Lower leg skin (tissue), 4 donors: ENCODE results near the gene MAL. TPM values are rescaled to one million over a fixed set of nuclear protein-coding genes. Genes with fewer than 3 reads are reported as not detected.

Experiments used
- DNase-seq, 2 donors: peaks; one replicate each; pipeline ENCODE4 v3.0.0-alpha.2; 2019; ENCODE audit warnings: low spot score in 2 of 2
- H3K4me3 ChIP-seq: fragments of 200-600 bp; sonication (generic); 2 replicates; pipeline ENCODE4 v1.5.1; 2017; ENCODE audit warnings: mild to moderate bottlenecking, low read depth; ENCODE audit not compliant: poor library complexity, severe bottlenecking
- POLR2A ChIP-seq, 2 donors: fragments of 450-650 bp; IDR thresholded peaks; one replicate each; pipeline ENCODE4 v1.6.1; 2016 to 2017; ENCODE audit warnings: antibody characterized with exemption in 2 of 2, mild to moderate bottlenecking in 1 of 2, moderate library complexity in 1 of 2
- WGBS, 2 donors: methylation state at CpG; one replicate each; pipeline ENCODE4 v1.1.5; 2018; 5-methylcytosine and 5-hydroxymethylcytosine counted together
- intact Hi-C: fragments of 100-400 bp; cut with DNase I; formaldehyde crosslinking; loops from one replicate; pipeline ENCODE4 v1.15.0; 2023; ENCODE audit warnings: low total_unique reads
- total RNA-seq, 4 donors: library from RNA; depleted of rRNA; stranded (reverse); fragments of >200 nt; gene quantifications; one replicate each; pipeline ENCODE4 v1.1.0, GENCODE V29; 2016
- TF ChIP-seq, protein P1 (sequence below), 3 donors: fragments of 450-650 bp; IDR thresholded peaks; one replicate each; pipeline ENCODE4 v1.5.1; 2016; ENCODE audit warnings: antibody characterized with exemption in 3 of 3, mild to moderate bottlenecking in 3 of 3, moderate library complexity in 2 of 3

The MAL gene
- total RNA-seq, 4 donors from 2014 or later: 5.7 to 24.8 (median 9.4) TPM

DNA sequence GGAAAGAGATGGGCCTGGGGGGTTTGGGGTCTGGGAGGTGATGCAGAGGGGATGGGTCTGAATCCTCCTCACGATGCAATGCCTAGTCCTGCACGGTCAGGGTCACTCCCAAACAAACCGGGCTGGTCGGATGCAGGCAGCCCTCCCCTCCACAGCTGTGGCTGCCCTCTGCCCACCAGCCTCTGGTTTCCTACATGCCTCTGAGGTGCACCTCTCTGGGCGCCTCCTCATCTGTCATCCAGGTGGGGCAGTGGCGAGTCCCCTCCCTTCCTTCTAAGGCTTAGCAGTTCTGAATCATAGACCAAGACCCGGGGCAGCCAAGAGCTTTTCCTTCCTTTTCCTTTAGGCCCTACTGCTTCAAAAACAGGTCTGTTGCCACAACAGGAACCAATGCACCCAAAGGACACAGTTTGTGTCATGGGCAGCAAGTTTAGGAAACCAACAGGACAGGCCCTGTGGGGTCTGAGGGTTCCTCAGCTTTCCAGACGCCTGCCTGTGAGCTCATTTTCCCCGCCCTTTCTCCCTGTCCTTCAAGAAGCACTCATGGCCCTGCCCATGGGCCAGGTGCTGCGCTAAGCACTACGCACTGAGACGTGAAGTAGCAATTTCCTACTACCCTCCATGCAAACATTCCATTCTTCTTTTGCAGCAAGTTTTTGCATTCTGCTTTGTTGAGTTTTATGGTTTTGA is 6.5 kb upstream of the MAL start:
- no peak for DNase-seq
- H3K4me3 ChIP-seq: no peak overlapping the region
- intact Hi-C loops: no loop called here
- TF ChIP-seq, protein P1, sequence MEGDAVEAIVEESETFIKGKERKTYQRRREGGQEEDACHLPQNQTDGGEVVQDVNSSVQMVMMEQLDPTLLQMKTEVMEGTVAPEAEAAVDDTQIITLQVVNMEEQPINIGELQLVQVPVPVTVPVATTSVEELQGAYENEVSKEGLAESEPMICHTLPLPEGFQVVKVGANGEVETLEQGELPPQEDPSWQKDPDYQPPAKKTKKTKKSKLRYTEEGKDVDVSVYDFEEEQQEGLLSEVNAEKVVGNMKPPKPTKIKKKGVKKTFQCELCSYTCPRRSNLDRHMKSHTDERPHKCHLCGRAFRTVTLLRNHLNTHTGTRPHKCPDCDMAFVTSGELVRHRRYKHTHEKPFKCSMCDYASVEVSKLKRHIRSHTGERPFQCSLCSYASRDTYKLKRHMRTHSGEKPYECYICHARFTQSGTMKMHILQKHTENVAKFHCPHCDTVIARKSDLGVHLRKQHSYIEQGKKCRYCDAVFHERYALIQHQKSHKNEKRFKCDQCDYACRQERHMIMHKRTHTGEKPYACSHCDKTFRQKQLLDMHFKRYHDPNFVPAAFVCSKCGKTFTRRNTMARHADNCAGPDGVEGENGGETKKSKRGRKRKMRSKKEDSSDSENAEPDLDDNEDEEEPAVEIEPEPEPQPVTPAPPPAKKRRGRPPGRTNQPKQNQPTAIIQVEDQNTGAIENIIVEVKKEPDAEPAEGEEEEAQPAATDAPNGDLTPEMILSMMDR (IDR thresholded peaks at IDR 0.05): no peak
- no peak for TF ChIP-seq POLR2A (IDR thresholded peaks at IDR 0.05)
- 79 to 80% methylated on average over 12 of the region's 12 CpGs for WGBS, 2 donors

DNA sequence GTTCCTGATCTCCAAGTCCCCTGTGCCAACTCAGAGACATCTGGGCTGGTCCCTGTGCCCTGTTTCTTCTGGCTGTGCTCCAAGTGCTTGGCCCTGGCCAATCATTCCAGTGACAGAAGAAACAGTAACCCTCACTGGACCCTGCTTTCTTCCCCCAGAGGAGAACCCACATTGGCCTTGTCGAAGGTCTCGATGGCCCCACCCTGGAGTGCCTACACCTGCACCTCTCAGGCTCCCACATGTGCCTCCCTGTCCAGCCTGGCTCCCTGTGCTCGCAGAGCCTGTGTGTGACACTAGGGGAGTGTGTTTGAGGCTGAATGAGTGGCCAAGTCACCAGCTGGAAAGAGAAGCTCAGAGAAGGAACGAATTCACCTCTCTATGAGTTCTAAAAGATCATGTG is 5.9 kb upstream of the MAL start:
- TF ChIP-seq, protein P1 (IDR thresholded peaks at IDR 0.05): no peak
- TF ChIP-seq POLR2A (IDR thresholded peaks at IDR 0.05): no peak
- no peak overlapping the region for H3K4me3 ChIP-seq
- intact Hi-C loops: no loop called here
- no peak for DNase-seq
- 71 to 84% methylated on average over 4 of the region's 4 CpGs for WGBS, 2 donors

DNA sequence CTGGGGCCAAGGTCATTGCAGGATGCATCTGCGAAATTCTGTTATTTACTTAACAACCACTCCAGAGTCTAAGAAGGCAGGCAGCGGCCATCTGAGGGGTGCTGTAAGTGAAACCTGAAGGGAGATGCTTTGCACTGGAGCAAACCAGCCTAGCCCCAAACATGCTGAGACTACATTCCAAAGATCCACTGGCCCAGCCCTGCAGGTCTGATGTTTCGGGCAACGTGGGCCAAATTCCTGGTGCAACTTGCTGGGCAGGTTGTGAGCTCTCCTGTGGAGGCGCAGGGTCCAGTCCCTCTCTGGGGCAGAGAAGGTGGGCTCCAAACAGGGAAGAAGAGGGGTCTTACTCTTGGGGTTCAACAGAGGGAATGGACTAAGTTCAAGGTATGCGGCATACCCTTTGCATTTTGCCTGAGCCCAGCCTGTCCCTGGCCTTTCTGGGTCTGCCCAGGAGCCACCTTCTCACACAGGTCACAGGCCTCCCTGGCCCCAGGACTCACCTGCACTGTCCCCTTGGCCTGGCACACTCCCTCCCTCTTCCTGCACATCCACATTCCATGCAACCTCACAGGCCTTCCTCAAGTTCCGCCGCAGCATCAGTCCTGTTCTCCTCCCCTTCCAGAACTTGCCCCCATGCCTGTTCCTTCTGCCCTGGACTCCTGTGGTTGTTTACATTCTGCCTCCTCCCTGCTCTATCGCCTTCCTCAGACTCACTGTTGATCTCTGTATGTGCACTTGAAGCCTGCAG is 5.1 kb upstream of the MAL start:
- intact Hi-C loops: loop anchor here (10.0 kb wide), 1 partner anchor 94 kb away; no protein-coding TSS in a partner anchor
- H3K4me3 ChIP-seq: no peak overlapping the region
- 74 to 81% methylated on average over 9 of the region's 9 CpGs for WGBS, 2 donors
- TF ChIP-seq, protein P1 (IDR thresholded peaks at IDR 0.05): no peak
- TF ChIP-seq POLR2A (IDR thresholded peaks at IDR 0.05): no peak
- no peak for DNase-seq

DNA sequence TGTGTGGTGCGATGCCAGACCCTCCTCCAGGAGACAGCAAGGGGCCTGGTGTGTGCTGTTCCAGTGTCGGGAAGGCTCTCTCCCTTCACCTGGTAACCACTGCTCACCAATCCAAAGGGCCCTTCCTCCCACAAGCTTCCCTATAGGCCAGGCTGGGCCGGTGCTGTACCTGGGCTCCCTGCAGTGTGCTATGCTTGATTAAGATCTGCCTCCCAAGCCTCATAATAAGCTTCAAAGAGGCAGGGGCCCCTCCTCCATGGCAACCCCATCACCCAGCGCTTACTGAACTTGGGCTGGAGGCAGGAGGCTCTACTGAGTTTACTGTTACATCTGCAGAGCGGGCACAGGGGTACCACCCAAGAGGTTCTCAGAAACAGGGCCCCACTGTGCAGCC is 4.5 kb upstream of the MAL start:
- WGBS, 2 donors: 75 to 79% methylated on average over 4 to 5 of the region's 5 CpGs
- TF ChIP-seq, protein P1 (IDR thresholded peaks at IDR 0.05): no peak
- TF ChIP-seq POLR2A (IDR thresholded peaks at IDR 0.05): no peak
- intact Hi-C loops: loop anchor here (10.0 kb wide), 1 partner anchor 94 kb away; no protein-coding TSS in a partner anchor
- H3K4me3 ChIP-seq: no peak overlapping the region
- DNase-seq: no peak

DNA sequence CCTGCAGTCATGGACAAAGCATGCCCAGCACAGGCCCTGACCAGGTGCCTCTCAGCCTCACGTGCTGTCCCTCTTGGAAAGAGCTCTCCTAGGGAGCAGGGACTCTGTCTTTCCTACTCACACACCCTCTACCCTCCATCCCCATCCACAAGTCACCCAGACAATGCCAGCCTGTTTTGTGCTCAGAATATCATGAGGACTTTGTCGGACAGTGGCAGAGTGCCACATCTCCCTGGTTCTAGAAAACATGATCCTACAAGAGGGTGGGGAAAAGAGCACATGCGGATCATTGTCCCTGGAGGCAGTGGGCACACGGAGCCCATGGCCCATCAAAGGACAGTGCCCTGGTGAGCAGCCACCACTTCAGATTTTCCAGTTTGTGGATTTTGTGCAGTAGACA is 3.7 kb upstream of the MAL start:
- H3K4me3 ChIP-seq: no peak overlapping the region
- no peak for DNase-seq
- WGBS, 2 donors: 72 to 78% methylated on average over 4 of the region's 4 CpGs
- no peak for TF ChIP-seq POLR2A (IDR thresholded peaks at IDR 0.05)
- TF ChIP-seq, protein P1 (IDR thresholded peaks at IDR 0.05): no peak
- intact Hi-C loops: loop anchor here (10.0 kb wide), 1 partner anchor 93 kb away; no protein-coding TSS in a partner anchor
